ENCODE data around the gene SORCS2.

- TF ChIP-seq CTCF (IDR thresholded peaks at IDR 0.05) (no peak), EZH2 (IDR thresholded peaks at IDR 0.05; ENCODE audit: borderline replicate concordance, insufficient read depth, low read depth, low read length, poor library complexity, severe bottlenecking) (no peak)
These were observed 218.1 kb downstream of the SORCS2 start for GRCh38 chr4:7410446-7410845.
